GM18867 (cell line): ENCODE measurements around the gene GRIP1.
A peak's percentile ranks its signal among the peaks of the same experiment; 100 is the strongest.

Source experiments
- ATAC-seq: cut with Tn5 transposase; IDR thresholded peaks from one replicate; pipeline ENCODE4 v1.9.1; 2021; ENCODE audit warnings: mild to moderate bottlenecking, moderate library complexity; ENCODE audit not compliant: unreplicated experiment

Gene GRIP1

DNA sequence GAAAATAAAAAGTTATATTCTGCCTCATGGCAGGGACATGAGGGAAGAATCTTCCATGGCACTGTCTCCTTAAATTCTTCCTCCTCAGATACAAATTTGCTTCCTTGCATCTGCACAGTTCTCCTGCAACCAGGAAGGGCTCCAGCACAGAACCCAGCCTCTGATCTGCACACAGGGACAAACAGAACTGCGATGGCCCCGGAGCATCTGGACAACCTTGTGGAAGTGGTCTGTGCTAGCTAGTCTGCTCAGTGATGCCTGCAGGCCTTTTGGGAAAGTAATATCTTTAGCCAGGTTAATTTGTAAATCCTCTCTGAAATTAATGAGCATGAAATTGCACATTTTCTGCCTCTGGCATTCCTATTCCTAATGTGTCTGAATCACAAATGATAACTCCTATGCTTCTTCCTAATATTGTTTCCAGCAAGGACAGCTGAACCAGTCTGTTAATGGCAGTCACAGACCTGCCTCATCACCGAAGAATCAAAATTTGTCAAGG lies 74.8 kb downstream of the GRIP1 start:
- ATAC-seq = no peak

DNA sequence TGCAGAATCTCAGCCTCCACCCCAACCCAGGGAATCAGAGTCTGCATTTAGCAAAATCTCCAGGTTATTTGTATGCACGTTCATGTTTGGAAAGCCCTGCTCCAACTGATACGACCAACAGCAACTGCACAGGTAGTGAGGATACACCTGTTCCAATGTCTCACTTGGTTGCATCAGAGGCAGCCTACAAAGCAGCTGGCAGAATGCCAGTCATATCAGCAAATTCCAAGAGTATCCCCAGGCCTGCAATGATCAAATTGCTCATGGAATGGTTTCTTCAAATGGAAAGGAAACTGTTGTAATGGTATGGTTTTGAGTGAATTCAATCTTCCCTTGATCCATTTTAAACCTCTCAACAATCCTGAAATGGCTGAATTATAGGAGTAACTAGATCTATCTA lies 75.4 kb downstream of the GRIP1 start:
- ATAC-seq = no peak

DNA sequence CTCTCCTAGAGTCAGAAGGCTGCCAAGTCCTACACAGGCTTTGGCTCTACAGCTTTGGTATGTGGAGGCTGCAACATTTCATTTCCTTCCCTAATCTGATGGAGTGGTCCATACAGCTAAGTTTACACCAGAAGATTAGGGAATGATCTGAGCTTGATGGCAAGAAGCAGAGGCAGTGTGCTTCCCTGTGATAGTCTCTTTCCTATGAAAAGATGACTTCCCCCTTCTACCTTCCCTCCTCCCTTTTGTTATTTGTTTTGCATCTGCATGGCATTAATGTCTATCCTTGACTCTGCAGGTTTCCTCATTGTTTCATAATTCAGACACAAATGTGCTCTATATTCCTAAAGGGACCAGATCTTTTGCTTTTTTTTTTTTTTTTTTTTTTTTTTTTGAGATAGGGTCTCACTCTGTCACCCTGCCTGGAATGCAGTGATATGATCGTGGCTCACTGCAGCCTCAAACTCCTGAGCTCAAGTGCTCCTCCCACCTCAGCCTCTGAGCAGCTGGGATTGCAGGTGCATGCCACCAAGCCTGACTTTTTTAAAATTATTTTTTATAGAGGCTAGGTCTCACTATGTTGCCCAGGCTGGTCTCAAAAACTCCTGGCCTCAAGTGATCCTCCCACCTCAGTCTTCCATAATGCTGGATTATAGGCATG lies 76.3 kb downstream of the GRIP1 start:
- ATAC-seq = no peak

DNA sequence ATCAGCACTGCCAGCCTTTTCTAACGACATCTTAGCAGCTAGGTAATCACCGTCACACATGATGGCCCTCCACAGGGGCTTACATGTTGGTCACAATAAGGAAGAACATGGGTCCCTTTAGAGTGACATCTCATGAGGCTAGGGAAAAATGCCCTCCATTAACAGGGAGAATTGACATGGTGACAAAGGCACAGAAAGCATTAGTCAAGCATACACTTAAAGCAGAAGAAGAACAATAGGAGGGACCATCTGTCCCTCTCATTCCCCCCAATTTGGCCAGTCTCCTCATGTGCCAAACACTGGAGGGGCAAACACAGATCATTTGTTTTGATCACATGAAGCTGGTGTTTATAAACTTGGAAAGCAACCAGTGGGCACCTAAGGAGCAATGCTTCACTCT lies 78.0 kb downstream of the GRIP1 start:
- ATAC-seq = no peak

DNA sequence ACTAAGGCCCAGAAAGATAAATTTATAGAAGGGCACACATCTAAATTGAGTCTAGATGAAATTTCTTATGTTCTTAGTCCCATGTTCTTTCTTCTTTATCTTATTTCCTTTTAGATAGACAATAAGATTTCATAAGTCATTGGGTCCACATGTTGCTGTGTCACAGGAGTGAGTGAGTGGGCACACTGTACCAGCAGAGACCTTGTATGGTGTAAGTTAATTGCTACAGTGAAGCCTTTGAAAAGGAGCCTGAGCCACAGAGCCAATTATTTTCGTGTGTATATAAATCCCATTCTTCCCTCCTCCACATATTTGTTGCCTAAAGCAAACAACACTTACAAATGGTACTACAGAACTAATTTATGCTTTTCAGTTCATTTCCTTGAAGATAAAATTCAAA lies 79.1 kb downstream of the GRIP1 start:
- no peak for ATAC-seq

DNA sequence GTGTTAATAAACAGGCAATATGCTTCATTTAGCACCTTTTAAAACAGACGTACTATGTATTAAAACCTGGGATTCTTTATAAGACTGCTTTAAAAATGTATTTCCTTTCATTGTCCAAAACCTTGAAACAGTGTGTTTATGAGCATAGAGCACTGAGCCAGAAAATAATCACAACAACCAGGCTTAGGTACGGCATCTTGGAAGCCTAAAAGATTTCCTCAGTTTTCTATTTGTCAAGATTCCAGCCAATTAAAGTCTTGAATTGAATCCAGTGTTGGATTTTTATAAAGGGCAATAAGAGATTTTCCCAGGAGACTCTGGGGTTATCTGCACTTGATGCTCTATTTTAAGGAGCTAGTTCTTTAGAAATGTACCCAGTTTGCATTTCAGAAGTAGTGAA lies 80.3 kb downstream of the GRIP1 start:
- no peak for ATAC-seq

DNA sequence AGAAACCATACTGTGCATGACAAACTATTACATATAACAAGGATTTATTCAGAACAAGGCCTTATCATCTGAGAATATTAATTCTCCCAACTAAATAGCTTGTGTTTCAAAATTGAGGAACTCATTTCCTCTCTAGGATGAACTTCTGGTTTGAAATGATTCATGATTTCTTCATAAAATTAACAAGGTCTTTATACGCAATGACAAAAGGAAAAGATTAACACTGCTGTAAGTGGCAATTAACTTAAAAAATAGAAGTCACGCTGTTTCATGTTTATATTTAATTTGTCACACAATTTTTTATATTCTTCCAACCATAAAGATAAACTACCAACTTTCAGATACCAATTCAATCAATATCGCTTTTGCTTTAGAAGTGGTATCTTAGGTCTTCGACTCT lies 80.8 kb downstream of the GRIP1 start:
- ATAC-seq = no peak

DNA sequence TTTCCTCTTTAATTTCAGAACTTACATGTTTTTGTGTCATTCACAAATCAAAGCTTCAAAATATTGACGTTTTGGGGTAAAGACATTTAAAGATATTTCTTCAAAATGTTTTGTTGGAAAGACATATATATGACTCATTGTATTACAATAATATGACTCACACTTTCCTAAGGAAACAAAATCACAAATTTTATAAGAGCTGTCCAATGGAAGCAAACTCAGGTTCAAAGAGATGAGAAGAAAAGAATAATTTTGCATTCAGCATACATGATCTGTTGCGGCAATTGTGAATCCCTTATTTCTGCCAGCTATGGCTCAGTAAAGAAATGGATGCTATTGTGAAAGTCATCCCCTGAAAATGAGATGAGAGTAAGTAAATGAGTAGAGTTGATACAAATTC lies 82.7 kb downstream of the GRIP1 start:
- ATAC-seq = no peak

DNA sequence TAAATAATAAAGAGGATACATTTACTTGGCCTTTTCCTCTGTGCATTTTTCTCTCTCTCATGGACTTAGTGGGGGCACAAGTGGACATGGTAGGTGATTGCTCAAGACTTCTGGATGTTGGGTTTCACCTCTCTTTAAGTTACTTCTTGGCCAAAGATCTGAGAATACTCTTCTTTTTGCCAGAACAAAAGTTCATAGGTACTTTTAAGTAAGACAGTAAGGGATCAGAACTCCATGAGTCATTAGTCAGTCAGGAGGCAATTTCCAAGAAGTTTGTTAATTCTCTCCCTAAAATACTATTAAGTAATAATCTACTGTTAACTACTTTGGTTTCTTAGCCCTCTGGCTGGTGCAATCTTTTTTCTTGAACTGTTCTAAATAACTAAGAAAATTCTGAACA lies 84.2 kb downstream of the GRIP1 start:
- no peak for ATAC-seq

DNA sequence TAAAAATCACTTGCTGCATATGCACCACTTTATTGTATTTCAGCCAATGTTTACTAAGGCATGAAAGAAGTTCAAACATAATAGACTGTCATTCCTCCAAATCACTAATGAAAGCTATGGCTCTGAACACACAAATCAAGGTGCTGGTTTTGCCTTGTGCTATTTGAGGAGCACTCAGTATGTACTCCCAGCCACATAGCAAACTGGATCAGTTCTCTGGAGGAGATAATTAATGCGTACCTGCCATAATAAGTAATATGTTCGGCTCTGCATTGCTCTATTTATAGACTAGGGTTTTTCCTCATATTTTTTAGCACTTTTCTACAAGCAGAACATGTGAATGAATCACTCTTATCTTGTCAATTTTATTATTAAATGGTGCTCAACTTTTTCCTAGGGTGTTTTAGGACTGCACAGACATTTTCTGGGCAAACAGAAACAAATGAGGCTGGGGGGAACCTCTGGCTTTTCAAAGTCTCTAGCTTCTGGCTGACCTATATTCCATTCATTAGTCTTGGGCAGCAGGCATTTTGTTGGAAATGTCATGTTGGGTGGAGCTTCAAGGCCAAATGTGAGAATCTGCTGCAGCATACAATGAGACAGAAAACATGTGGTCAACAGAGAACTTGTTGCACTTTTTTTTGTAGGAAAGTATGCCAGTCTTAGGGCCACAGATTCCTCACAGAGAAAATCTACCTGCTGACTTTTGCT lies 88.4 kb downstream of the GRIP1 start:
- no peak for ATAC-seq

DNA sequence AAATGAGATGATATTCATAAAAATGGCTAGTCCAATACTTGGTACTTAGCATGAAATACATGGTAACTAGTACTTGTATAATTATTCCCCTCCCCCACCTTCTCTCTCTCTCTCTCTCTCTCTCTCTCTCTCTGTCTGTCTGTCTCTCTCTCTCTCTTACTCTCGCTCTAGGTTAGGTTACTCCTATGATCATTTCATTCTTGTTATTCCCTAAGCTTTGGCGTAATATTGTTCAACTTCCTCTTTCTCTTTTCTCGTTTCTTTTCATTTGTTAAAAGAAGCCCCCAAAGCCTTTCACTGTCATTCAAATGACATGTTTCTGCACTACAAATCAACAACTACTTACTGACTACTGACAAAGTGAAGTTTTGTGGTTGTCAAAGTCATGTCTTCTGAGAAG lies 89.8 kb downstream of the GRIP1 start:
- no peak for ATAC-seq

DNA sequence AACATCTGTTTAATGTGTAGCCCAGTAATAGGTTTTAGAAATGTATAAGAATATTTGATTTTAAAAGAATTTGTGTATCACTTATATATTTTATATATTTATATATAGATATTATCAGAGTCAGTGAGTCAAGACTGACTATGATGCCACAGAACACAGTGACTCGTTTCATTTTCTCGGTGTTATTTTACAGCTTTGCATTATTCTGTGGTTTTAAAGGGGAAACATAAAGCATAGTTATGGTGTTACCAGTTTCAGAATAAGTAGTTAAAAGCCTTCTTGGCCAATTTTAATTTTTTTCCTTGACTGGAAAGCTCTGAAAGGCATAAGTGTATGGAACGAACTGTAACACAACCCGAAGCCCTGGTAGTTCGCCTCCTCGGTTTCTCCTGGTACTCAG lies 91.0 kb downstream of the GRIP1 start:
- no peak for ATAC-seq

DNA sequence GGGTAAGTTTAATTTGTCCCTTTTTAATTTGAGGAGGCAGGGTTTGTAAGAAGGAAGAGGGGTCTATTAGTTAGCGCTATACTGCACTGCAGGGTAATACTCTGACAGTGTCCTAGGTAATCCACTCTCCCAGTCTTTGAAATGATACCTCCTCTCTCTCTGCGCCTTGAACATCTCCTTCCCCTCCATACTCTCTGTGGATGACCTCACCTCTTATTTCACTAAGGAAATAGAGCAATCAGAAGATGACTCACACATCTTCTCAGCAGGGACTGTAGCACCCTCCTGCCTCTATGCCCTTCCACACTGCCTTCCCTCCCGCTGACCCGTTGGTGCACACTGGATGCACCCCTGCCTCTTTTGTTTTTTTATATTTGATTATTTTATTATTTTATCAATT lies 94.2 kb downstream of the GRIP1 start:
- no peak for ATAC-seq

DNA sequence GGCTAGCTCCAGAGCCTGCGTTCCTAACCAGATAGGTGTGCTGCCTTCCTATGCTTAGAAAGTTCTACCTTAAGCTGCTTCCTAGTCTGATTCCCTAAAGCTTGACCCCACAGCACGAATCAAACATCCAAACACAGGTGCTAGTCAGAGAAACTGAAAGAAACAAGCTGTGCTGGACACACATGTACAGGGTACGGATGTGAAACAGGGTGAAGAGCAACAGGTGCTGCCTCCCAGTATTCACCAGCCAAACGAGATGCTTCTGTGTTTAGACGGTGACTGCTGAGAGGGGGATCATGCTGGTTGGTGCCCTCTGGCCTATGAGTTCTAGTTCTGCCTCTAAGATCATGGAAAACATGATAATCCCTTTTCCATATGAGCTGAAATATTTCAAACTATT lies 105.3 kb downstream of the GRIP1 start:
- peak; percentile 92 for ATAC-seq

DNA sequence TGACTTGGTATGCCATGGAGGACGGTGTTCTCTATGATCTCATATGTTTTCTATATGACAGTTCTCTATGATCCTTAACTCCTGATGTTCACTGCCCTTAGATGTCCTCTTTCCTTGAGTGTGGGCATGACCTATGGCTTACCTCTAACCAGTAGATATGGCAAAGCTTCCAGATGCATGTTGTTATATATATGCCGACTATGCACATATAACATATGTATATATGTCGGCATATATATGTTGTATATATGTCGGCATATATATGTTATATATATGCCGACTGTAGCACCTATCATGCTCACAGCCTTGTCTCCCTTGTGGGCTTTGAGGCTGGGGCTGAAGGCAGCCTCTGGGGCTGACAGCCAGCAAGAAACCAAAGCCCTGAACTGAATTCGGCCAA lies 106.0 kb downstream of the GRIP1 start:
- ATAC-seq = no peak

DNA sequence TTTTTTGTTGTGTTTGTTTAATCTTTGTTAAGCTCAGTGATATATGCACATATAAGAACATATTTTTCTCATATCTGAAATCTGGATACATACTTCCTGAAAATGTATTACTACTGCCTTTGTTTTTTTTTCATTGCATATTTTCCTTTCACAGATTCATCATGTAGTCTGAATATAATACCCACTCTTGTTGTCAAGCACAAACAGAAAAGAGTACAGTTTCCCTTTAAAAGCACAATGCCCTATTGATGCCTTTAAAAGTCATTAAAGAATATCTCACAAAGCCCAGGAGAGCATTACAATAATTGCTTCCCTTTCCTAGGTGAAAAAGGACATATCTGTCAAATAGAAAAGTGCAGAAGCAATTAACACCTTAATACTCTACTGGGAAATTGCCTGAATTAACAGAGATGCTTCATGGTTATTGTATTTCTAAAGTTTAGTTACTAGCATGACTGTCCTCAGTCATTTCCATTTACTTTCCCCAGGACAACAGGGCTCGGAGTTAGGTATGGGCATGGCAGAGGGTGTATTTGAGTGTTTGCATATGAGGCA lies 107.4 kb downstream of the GRIP1 start:
- ATAC-seq = no peak

DNA sequence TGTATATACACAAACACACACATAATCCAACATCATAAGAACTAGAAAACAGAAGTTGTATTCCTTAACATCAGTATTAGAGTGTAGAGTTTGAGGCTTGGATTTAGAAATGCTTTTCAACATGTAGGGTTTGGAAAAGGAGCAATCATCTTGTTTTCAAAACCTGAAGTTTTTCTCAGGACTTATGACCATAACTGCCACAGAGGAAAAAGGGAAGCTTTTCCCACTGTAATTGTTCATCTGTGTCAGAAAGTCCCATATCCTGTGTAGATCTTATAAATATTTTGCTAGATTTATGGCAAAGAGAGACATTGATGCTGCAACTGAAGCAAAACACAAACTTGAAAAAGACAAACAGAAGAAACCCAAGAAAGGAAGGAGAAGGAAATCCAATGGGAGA lies 115.7 kb downstream of the GRIP1 start:
- no peak for ATAC-seq

DNA sequence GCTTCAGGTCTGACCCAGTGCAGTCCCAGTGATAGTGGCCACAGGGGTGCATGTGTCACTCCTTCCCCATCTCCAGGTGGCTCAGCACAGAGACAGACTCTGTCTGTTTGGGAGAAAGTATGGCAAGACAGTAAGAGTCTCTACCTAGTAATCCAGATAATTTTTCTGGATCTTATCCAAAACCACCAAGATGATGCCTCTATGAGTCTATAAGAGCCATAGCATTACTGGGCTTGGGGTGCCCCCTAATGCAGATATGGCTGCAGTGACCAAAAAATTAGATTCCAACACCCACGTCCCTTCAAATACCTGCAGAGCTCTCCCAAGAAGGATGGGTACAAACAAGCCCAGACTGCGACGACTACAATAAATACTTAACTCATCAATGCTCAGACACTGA lies 123.8 kb downstream of the GRIP1 start:
- no peak for ATAC-seq

DNA sequence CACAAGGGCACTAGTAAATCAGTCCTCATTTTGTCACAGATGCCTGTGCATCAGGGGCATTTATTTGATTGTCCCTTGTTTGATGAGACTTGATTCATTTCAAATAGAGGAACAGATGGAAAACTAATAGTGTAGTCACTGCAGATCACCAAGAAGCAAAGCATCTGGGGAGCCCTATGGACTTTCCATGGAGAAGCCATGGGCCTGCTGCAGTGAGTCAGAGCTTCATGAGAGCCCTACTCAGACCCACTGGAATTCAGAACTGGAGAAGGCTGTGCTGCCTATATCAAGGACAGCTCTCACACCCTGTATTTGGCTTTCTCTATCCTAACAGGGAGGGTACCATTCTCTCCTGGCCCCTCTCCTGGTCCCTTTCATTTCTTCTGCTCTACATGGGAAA lies 126.2 kb downstream of the GRIP1 start:
- no peak for ATAC-seq

DNA sequence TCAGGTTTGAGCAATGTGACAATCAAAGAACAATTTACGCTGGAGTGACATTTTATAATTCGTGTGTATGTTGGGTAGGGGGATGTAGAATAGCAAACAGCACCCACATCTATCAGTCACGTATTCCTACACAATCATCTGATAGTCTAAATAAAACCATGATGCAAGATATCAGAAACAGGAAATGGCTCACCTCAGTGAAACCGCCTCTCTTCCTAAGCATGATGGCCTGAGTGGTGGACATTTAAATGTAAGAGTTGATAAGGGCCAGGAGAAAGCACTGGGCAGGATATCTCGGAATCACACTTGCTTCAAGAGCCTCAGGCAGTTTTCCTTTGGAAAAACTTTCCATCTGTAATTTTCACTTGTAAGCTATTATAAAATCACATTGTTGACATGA lies 128.2 kb downstream of the GRIP1 start:
- no peak for ATAC-seq

DNA sequence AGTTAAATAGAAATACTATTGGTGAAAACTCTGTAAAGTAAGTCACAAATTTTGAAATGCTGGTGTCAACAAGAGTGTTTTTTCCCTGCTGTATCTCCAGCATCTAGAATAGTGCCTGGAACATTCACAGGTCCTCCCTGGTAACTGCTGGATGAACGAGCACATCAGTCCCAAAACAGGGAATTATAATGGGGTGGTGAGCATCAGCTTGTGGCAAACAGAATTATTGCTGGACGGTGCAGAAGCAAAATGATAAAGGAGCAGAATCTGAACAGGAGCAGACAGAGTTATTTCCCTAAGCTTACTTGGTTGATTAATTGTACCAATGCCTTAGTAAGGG lies 129.9 kb downstream of the GRIP1 start:
- ATAC-seq = no peak

DNA sequence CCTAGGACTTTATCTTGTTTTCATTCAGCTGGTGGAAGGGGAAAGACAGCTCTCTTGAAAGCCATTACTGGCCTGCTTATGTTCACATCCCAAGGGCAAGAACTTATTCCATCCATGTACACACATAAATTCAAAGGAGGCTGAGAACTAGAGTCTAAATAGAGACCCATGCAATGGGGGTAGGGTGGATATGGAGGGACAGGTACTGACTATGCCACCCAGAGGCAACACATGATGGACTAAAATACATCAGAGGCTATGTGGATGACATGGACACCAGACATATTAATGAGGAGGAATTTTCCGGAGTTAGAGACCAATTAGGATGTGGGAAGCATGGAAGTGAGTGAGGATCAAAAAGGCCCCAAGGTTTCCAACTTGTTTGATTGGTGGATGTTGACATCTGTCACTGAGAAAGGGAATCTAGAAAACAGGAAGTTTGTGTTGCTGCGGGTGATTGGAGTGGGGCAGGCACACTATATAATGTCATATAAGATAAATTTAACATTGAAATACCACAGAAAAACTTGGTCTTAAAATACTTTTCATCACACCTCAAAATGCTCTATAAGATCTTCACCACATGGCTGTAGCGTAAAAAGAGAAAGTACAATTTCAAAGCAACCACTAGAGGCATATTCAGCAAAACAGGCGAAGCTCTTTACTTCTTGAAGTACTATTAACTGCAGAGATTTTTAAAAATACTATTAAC lies 130.4 kb downstream of the GRIP1 start:
- ATAC-seq = peak; percentile 69
